ENCODE measurements around the gene IPPK.

IPPK gene

GRCh38 chr9:92617195-92617813 lies 52.6 kb downstream of the IPPK start:
- no peak for DNase-seq (ENCODE audit: extremely low read depth, low read depth)
- TF ChIP-seq CTCF (IDR thresholded peaks at IDR 0.05; ENCODE audit: low read depth, low read length) = no peak

GRCh38 chr9:92616655-92617111 lies 53.2 kb downstream of the IPPK start:
- no peak for DNase-seq (ENCODE audit: extremely low read depth, low read depth)
- no peak for TF ChIP-seq CTCF (IDR thresholded peaks at IDR 0.05; ENCODE audit: low read depth, low read length)

GRCh38 chr9:92616199-92616641 lies 53.7 kb downstream of the IPPK start:
- no peak for DNase-seq (ENCODE audit: extremely low read depth, low read depth)
- TF ChIP-seq CTCF (IDR thresholded peaks at IDR 0.05; ENCODE audit: low read depth, low read length) = no peak

GRCh38 chr9:92615790-92616189 lies 54.1 kb downstream of the IPPK start:
- DNase-seq (ENCODE audit: extremely low read depth, low read depth) = no peak
- TF ChIP-seq CTCF (IDR thresholded peaks at IDR 0.05; ENCODE audit: low read depth, low read length) = no peak

GRCh38 chr9:92614763-92615461 lies 55.0 kb downstream of the IPPK start:
- no peak for TF ChIP-seq CTCF (IDR thresholded peaks at IDR 0.05; ENCODE audit: low read depth, low read length)

GRCh38 chr9:92614123-92614510 lies 55.8 kb downstream of the IPPK start:
- DNase-seq (ENCODE audit: extremely low read depth, low read depth) = no peak
- no peak for TF ChIP-seq CTCF (IDR thresholded peaks at IDR 0.05; ENCODE audit: low read depth, low read length)

More at GRCh38 chr9:92614763-92615461, 55.0 kb downstream of the IPPK start:
- no peak for DNase-seq (ENCODE audit: extremely low read depth, low read depth)

Data from AG09319 (cell line).